AG10803 (cell line): ENCODE data around the gene MMP28.

Experiments
- DNase-seq: peaks from one replicate; pipeline ENCODE4 v3.0.0; 2010; ENCODE audit warnings: low read depth
- H3K4me3 ChIP-seq: 2 replicates; pipeline ENCODE4 v1.5.1; 2011; ENCODE audit warnings: mild to moderate bottlenecking, low read length, control low read depth
- CTCF ChIP-seq: conservative IDR thresholded peaks from 2 replicates; pipeline ENCODE4 v1.5.1; 2011; ENCODE audit warnings: mild to moderate bottlenecking, low read length, control low read depth, inconsistent platforms

Gene MMP28

DNA sequence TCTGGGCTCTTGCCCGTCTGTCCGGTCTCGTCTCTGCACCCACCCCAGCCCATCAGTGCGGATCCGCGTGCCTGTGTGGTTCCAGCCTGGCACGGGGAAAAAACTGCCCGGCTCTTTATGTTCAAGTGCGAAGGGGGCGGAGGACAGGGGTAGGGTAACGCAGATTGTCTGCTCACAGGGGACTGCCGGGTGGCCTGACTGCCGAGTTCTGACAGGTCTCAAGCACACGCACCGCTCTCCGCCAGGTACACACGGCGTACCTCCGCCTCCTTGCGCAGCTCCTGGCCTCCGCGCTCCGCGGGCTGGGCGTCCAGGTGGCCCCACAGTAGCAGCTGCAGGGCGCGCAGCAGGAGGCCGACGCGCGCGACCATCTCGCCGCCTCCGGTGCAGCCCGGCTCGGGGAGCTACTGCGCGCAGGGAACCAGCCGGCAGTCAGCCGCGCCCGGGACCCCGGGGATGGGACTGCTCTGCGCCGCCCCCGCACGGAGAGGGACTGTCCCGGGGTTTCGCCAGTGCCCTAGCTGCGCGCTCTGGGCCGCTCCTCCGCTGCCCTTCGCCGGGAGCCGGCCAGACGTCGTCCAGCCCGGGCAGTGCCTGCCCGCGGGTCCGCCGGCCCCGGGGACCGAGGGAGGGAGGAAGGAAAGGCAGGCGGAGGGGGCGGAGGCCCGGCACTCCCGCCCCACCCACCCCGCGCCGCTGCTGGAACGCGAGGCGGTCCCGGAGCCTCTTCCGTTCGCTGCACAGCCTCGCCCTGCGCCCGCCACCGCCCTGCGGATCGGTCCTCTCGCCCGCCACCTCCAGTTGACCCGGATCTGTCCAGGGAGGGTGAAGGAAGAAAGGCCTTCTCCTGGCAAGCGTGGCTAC lies at the start of gene MMP28:
MMP28 (minus strand) TSS at position 635 of the 864 bp plus-strand sequence; CDS start at position 371, 264 bp downstream.
- peak within 1 kb of the TSS; percentile 36 for H3K4me3 ChIP-seq
- DNase-seq, result no peak
- no peak for TF ChIP-seq CTCF

GRCh38 chr17:35844547-35844946 lies 49.1 kb upstream of the MMP28 start:
- no peak for TF ChIP-seq CTCF
- no peak overlapping the region for H3K4me3 ChIP-seq
- DNase-seq, result no peak

DNA sequence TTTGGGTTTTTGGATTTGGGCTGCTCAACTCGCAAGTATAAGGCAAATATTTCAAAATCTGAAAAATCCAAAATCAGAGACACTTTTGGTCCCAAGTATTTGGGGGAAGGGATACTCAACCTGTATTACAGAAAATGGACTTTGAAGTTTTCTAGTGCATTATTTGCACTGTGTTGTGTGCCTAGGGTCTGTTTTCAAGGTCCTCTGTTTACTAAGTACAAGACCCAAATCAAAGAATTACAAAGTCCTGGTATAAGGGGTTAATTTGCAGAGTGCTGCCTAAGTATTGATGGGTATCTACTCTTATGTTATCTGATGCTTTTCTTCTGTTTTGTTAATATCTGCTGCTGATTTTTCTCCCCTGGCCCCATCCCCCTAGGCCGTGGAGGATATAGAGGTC lies 48.3 kb upstream of the MMP28 start:
- no peak for TF ChIP-seq CTCF
- H3K4me3 ChIP-seq, result no peak overlapping the region
- no peak for DNase-seq

- no peak overlapping the region for H3K4me3 ChIP-seq
- TF ChIP-seq CTCF, result no peak
- DNase-seq, result no peak
Measured at GRCh38 chr17:35842239-35842638, 46.8 kb upstream of the MMP28 start.

DNA sequence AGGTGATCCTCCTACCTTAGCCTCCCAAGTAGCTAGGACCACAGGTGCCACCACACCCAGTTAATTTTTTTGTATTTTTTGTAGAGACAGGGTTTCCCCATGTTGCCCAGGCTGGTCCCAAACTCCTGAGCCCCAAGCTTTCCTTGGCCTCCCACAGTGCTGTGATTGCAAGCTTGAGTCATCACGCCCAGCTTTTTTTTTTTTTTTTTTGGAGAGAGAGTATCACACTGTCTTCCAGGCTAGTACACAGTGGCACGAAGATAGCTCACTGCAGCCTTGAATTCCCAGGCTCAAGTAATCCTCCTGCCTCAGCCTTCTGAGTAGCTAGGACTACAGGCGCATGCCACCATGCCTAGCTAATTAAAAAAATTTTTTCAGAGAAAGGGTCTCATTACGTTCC lies 46.1 kb upstream of the MMP28 start:
- no peak for TF ChIP-seq CTCF

DNA sequence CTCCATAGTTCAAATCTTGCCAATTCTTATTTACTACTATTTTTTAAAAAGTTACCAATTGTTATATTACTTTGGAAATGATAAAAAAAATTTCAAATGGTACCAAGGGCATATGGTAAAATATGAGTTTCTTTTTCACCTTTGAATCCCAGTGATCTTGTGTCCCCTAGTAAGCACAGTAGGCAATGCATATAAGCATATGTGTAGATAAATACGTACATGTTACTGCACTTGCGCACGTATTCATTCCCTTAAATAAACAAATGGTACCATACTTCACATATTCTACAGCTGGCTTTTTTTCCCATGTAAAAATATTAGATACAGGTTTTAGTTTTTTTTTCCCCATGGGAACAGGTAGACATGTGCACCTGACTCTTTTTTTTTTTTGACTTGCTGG lies 45.7 kb upstream of the MMP28 start:
- no peak for TF ChIP-seq CTCF
- DNase-seq, result no peak
- H3K4me3 ChIP-seq, result no peak overlapping the region

More for the DNA sequence above, 46.1 kb upstream of the MMP28 start:
- DNase-seq, result peak; percentile 8
- H3K4me3 ChIP-seq, result no peak overlapping the region

GRCh38 chr17:35825206-35825605 lies 29.8 kb upstream of the MMP28 start:
- TF ChIP-seq CTCF, result no peak
- no peak overlapping the region for H3K4me3 ChIP-seq
- DNase-seq, result no peak
